OCI-LY7 (cell line): ENCODE data around the gene DNAJC11. TPM values are rescaled to one million over a fixed set of nuclear protein-coding genes. Genes with fewer than 3 reads are reported as not detected.

Source experiments
- BruUV-seq: library from RNA; stranded (reverse); fragments of 400-500 nt; replicated peaks from 2 replicates; lab custom pipeline; 2021; lab: Mats Ljungman, UMichigan
- CTCF ChIA-PET: fragments of 300-600 bp; sonication (Branson Sonifier 250); formaldehyde crosslinking; loops from one replicate; lab custom pipeline; 2022; ENCODE audit warnings: antibody characterized with exemption; ENCODE audit not compliant: unreplicated experiment; lab: Charles Lee
- POLR2A ChIA-PET: fragments of 300-600 bp; sonication (Branson Sonifier 250); formaldehyde crosslinking; loops from one replicate; lab custom pipeline; 2022; ENCODE audit warnings: antibody characterized with exemption; lab: Charles Lee
- DNase-seq: peaks from one replicate; pipeline ENCODE4 v3.0.0-alpha.2; 2015; ENCODE audit warnings: low spot score
- H2AFZ ChIP-seq: fragments of 200-600 bp; sonication (generic), shearing (Covaris generic); 2 replicates; pipeline ENCODE4 v1.6.1; 2014; ENCODE audit warnings: mild to moderate bottlenecking, antibody characterized with exemption, low read length, moderate library complexity
- H3K27ac ChIP-seq: fragments of 200-600 bp; sonication (generic); 2 replicates; pipeline ENCODE4 v1.5.1; 2014; ENCODE audit warnings: mixed run types, low read depth, mild to moderate bottlenecking, moderate library complexity, low read length, inconsistent platforms; ENCODE audit not compliant: poor library complexity, severe bottlenecking
- H3K36me3 ChIP-seq: fragments of 200-600 bp; sonication (generic); 2 replicates; pipeline ENCODE4 v1.6.1; 2014; ENCODE audit warnings: mild to moderate bottlenecking, antibody characterized with exemption, low read length, moderate library complexity, mixed read lengths; ENCODE audit not compliant: insufficient read depth
- H3K4me1 ChIP-seq: fragments of 200-600 bp; sonication (generic); 2 replicates; pipeline ENCODE4 v1.5.1; 2014; ENCODE audit warnings: mild to moderate bottlenecking, low read length; ENCODE audit not compliant: insufficient read depth, poor library complexity, severe bottlenecking
- H3K4me2 ChIP-seq: fragments of 200-600 bp; sonication (generic); 2 replicates; pipeline ENCODE4 v1.6.1; 2014; ENCODE audit warnings: mild to moderate bottlenecking, low read length
- H3K4me3 ChIP-seq: fragments of 200-600 bp; sonication (generic); 2 replicates; pipeline ENCODE4 v1.5.1; 2014; ENCODE audit warnings: mild to moderate bottlenecking, low read depth, low read length; ENCODE audit not compliant: poor library complexity, severe bottlenecking
- H3K79me2 ChIP-seq: fragments of 200-600 bp; sonication (generic); 2 replicates; pipeline ENCODE4 v1.6.1; 2016; ENCODE audit warnings: low read depth, mild to moderate bottlenecking, low read length, moderate library complexity, mixed read lengths; ENCODE audit not compliant: insufficient read depth
- H3K9me2 ChIP-seq: fragments of 200-600 bp; sonication (generic); 2 replicates; pipeline ENCODE4 v1.6.1; 2016; ENCODE audit warnings: mild to moderate bottlenecking, low read length, mixed read lengths; ENCODE audit not compliant: insufficient read depth
- H3K9me3 ChIP-seq: fragments of 200-600 bp; sonication (generic); 2 replicates; pipeline ENCODE4 v1.6.1; 2014; ENCODE audit warnings: mild to moderate bottlenecking, mixed run types, low read length, mixed read lengths
- H4K20me1 ChIP-seq: fragments of 200-600 bp; sonication (generic); 2 replicates; pipeline ENCODE4 v1.6.1; 2014; ENCODE audit warnings: mild to moderate bottlenecking, antibody characterized with exemption, low read length, moderate library complexity, mixed read lengths; ENCODE audit not compliant: insufficient read depth
- CTCF ChIP-seq: fragments of 200-600 bp; sonication (generic); conservative IDR thresholded peaks from 2 replicates; pipeline ENCODE4 v1.5.1; 2014; ENCODE audit warnings: mild to moderate bottlenecking, antibody characterized with exemption, low read length, moderate library complexity, mixed read lengths
- EZH2phosphoT487 ChIP-seq: fragments of 200-600 bp; sonication (generic); IDR thresholded peaks from 2 replicates; pipeline ENCODE4 v1.6.1; 2018; ENCODE audit warnings: low read depth, borderline replicate concordance, mild to moderate bottlenecking, mixed run types, antibody characterized with exemption, low read length, moderate library complexity, mixed read lengths
- intact Hi-C: fragments of 100-400 bp; cut with micrococcal nuclease; formaldehyde crosslinking; loops from one replicate; pipeline ENCODE4 v1.10.0; 2022; ENCODE audit not compliant: unreplicated experiment
- total RNA-seq, 2 experiments: library from RNA; depleted of rRNA in 1 of 2; stranded (reverse); fragments of >200 nt in 1 of 2; shearing (Covaris generic) in 1 of 2; gene quantifications; 2 replicates each; pipeline ENCODE4 v1.2.3, GENCODE V29; 2014 to 2022

Gene DNAJC11
- total RNA-seq, 2 experiments from 2014 or later = 31.0 to 65.6 TPM

- intact Hi-C loops = no loop called here
- Histone ChIP-seq H3K27ac (no peak overlapping the region), H3K4me2 (no peak overlapping the region), H3K79me2 (peaks cover 4% of the 10 kb centered on the region; the same call in 1 of the 2 replicates), H3K9me2 (no peaks in the 10 kb centered on the region), H2AFZ (no peak overlapping the region), H3K4me3 (no peak overlapping the region), H3K9me3 (no peaks in the 10 kb centered on the region), H4K20me1 (no peaks in the 10 kb centered on the region), H3K36me3 (peaks cover 76% of the 10 kb centered on the region), H3K4me1 (no peaks in the 10 kb centered on the region)
- POLR2A ChIA-PET = interaction anchor here (0.6 kb wide), 1 partner anchor 112 kb away, joined by 3 read pairs; no protein-coding TSS in a partner anchor
- CTCF ChIA-PET = no interaction called here
- TF ChIP-seq CTCF (no peak), EZH2phosphoT487 (no peak)
- TSS peak; percentile 9 for BruUV-seq
- DNase-seq = no peak
Observed at GRCh38 chr1:6653436-6654290, 48.0 kb downstream of the DNAJC11 start.

- H3K4me2 ChIP-seq = no peak overlapping the region
- TF ChIP-seq EZH2phosphoT487 (no peak), CTCF (no peak)
- H3K36me3 ChIP-seq = peaks cover 71% of the 10 kb centered on the region
- ChIA-PET POLR2A (no interaction called here), CTCF (no interaction called here)
- DNase-seq = no peak
- peaks cover 4% of the 10 kb centered on the region; the same call in 1 of the 2 replicates for H3K79me2 ChIP-seq
- no peaks in the 10 kb centered on the region for H4K20me1 ChIP-seq
- H3K9me2 ChIP-seq = no peaks in the 10 kb centered on the region
- H3K27ac ChIP-seq = no peak overlapping the region
- no peak overlapping the region for H3K4me3 ChIP-seq
- intact Hi-C loops = no loop called here
- no peaks in the 10 kb centered on the region for H3K9me3 ChIP-seq
- H3K4me1 ChIP-seq = no peaks in the 10 kb centered on the region
- H2AFZ ChIP-seq = no peak overlapping the region
- BruUV-seq = no TSS peak
Observed at GRCh38 chr1:6652986-6653385, 48.6 kb downstream of the DNAJC11 start.

GRCh38 chr1:6651909-6652308 lies 49.7 kb downstream of the DNAJC11 start:
- H3K79me2 ChIP-seq = peaks cover 4% of the 10 kb centered on the region; the same call in 1 of the 2 replicates
- no peaks in the 10 kb centered on the region for H3K4me1 ChIP-seq
- no peak for DNase-seq
- H2AFZ ChIP-seq = no peak overlapping the region
- H4K20me1 ChIP-seq = no peaks in the 10 kb centered on the region
- no peaks in the 10 kb centered on the region for H3K9me3 ChIP-seq
- POLR2A ChIA-PET = no interaction called here
- TF ChIP-seq EZH2phosphoT487 (no peak), CTCF (no peak)
- H3K4me2 ChIP-seq = no peak overlapping the region
- CTCF ChIA-PET = no interaction called here
- no peak overlapping the region for H3K27ac ChIP-seq
- H3K9me2 ChIP-seq = no peaks in the 10 kb centered on the region
- H3K4me3 ChIP-seq = no peak overlapping the region
- no TSS peak for BruUV-seq
- intact Hi-C loops = no loop called here
- peaks cover 62% of the 10 kb centered on the region for H3K36me3 ChIP-seq
